ENCODE data around the gene SLC40A1.

The SLC40A1 gene

GRCh38 chr2:189601043-189601442, 20.5 kb upstream of the SLC40A1 start:
- DNase-seq (ENCODE audit: low spot score): no peak

GRCh38 chr2:189599245-189599644, 18.7 kb upstream of the SLC40A1 start:
- no peak for DNase-seq (ENCODE audit: low spot score)

- no peak for DNase-seq (ENCODE audit: low spot score)
These were observed 14.8 kb upstream of the SLC40A1 start for GRCh38 chr2:189595417-189595816.

- no peak for DNase-seq (ENCODE audit: low spot score)
These were observed 13.7 kb upstream of the SLC40A1 start for GRCh38 chr2:189594305-189594704.

GRCh38 chr2:189593115-189593514, 12.5 kb upstream of the SLC40A1 start:
- no peak for DNase-seq (ENCODE audit: low spot score)

GRCh38 chr2:189592353-189592984, 11.9 kb upstream of the SLC40A1 start:
- DNase-seq (ENCODE audit: low spot score): no peak

- no peak for DNase-seq (ENCODE audit: low spot score)
These were observed 7.2 kb upstream of the SLC40A1 start for GRCh38 chr2:189587780-189588179.

- no peak for DNase-seq (ENCODE audit: low spot score)
These were observed 4.7 kb upstream of the SLC40A1 start for GRCh38 chr2:189585226-189585756.

GRCh38 chr2:189584686-189585085, 4.1 kb upstream of the SLC40A1 start:
- no peak for DNase-seq (ENCODE audit: low spot score)

GRCh38 chr2:189583227-189584198, 2.9 kb upstream of the SLC40A1 start:
- DNase-seq (ENCODE audit: low spot score): no peak

- no peak for DNase-seq (ENCODE audit: low spot score)
These were observed 2.2 kb upstream of the SLC40A1 start for GRCh38 chr2:189582809-189583192.

- no peak for DNase-seq (ENCODE audit: low spot score)
These were observed 1.7 kb upstream of the SLC40A1 start for GRCh38 chr2:189582140-189582808.

GRCh38 chr2:189581354-189582139, 961 bp upstream of the SLC40A1 start:
- peak; percentile 66 for DNase-seq (ENCODE audit: low spot score)

GRCh38 chr2:189580241-189580651, 340 bp downstream of the SLC40A1 start:
- peak; percentile 60 for DNase-seq (ENCODE audit: low spot score)

GRCh38 chr2:189579585-189580186, 900 bp downstream of the SLC40A1 start:
- no peak for DNase-seq (ENCODE audit: low spot score)

GRCh38 chr2:189578272-189578950, 2.2 kb downstream of the SLC40A1 start:
- DNase-seq (ENCODE audit: low spot score): no peak

- no peak for DNase-seq (ENCODE audit: low spot score)
These were observed 3.5 kb downstream of the SLC40A1 start for GRCh38 chr2:189577121-189577520.

GRCh38 chr2:189576396-189576795, 4.2 kb downstream of the SLC40A1 start:
- no peak for DNase-seq (ENCODE audit: low spot score)

GRCh38 chr2:189574793-189575475, 5.7 kb downstream of the SLC40A1 start:
- no peak for DNase-seq (ENCODE audit: low spot score)

- DNase-seq (ENCODE audit: low spot score): no peak
These were observed 10.0 kb downstream of the SLC40A1 start for GRCh38 chr2:189570570-189571031.

Measured in ecto neural progenitor cell (in vitro differentiated cells).